ENCODE data around the gene PRRT2. TPM values are rescaled to one million over a fixed set of nuclear protein-coding genes. Genes with fewer than 3 reads are reported as not detected.
A peak's percentile ranks its signal among the peaks of the same experiment; 100 is the strongest.

The PRRT2 gene
- total and polyA plus RNA-seq, 10 of the 15 experiments (the other 5 are each of a cell fraction or from before 2014, with no cell fraction given), result 0.08 to 0.49 (median 0.12) TPM; not detected in 4

DNA sequence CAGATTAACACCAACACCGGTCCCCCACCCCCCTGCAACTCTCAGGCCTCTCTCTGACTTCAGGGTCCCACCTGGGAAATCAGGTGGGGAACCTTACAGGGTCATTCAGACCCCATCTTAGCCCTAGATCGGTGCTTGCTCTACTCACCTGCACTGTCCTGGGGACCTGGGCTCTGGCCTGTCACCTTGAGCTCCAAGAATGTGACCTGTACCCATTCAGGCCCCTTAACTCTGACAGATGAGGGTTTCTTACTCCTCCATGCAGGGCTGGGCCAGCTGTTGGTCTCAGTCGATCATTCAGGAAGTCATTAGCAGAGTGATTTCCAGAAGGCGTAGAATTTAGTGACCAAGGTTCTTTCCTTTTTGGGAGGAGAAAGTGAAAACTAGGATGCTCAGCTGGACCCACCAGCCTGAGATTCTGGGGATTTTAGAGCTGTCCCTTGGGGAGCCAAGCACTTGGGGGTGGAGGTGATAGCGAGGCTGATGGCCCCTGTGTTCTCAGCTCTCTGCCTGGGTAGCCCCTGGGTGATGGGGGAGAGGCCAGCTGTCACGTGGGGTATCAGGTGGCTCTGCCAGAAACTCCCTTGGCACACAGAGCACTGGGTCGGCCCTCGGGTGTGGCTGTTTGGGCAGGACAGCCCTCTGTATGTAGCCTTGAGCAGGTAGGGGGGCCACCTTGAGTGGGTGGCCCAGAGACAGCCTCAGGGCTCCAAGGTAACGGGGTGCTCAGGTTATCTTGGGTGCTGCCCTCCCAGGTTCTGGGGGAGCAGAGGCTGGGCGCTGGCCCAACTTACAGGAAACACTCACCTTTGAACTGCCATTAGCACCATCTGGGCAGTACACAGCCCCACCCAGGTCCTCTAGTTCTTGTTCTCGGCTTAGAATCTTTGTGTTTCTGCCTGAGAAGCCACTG lies 9.0 kb downstream of the PRRT2 start (continued):
- TF ChIP-seq RAD21 (IDR thresholded peaks at IDR 0.05; ENCODE audit: insufficient read depth, low read depth, low read length) (no peak), CEBPB (IDR thresholded peaks at IDR 0.05; ENCODE audit: borderline replicate concordance in 1 of 2, low read depth in 2 of 2, low read length in 2 of 2) (no peak), BHLHE40 (IDR thresholded peaks at IDR 0.05; ENCODE audit: borderline replicate concordance in 1 of 2, low read depth in 2 of 2, low read length in 1 of 2) (peak in 1 of 2 experiments; percentile 75; a peak in 2 of 4 replicates), SP1 (IDR thresholded peaks at IDR 0.05; ENCODE audit: low read depth, low read length) (no peak), POLR2AphosphoS5 (IDR thresholded peaks at IDR 0.05; ENCODE audit: low read length) (peak; percentile 81), CHD1 (IDR thresholded peaks at IDR 0.05; ENCODE audit: low read depth, low read length) (no peak), RBBP5 (conservative IDR thresholded peaks at IDR 0.05) (no peak), STAT3 (IDR thresholded peaks at IDR 0.05; ENCODE audit: low read depth, low read length) (no peak), KLF5 (IDR thresholded peaks at IDR 0.05; ENCODE audit: partially characterized antibody) (peak; percentile 55), TCF12 (IDR thresholded peaks at IDR 0.05; ENCODE audit: low read depth, low read length) (0 out of 2 replicates have a peak, but pooled peaks have one; percentile 1), ETV6 (conservative IDR thresholded peaks at IDR 0.05 in 1 of 2, IDR thresholded peaks at IDR 0.05 in 1 of 2; ENCODE audit: borderline replicate concordance in 1 of 2, low read depth in 1 of 2) (no peak), SREBF1 (IDR thresholded peaks at IDR 0.05; ENCODE audit: low read length) (no peak)
- TF ChIP-seq, protein P1, sequence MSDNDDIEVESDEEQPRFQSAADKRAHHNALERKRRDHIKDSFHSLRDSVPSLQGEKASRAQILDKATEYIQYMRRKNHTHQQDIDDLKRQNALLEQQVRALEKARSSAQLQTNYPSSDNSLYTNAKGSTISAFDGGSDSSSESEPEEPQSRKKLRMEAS (IDR thresholded peaks at IDR 0.05; ENCODE audit: low read depth, low read length), result peak; percentile 27; the same call in 1 of the 2 replicates
- TF ChIP-seq, protein P2, sequence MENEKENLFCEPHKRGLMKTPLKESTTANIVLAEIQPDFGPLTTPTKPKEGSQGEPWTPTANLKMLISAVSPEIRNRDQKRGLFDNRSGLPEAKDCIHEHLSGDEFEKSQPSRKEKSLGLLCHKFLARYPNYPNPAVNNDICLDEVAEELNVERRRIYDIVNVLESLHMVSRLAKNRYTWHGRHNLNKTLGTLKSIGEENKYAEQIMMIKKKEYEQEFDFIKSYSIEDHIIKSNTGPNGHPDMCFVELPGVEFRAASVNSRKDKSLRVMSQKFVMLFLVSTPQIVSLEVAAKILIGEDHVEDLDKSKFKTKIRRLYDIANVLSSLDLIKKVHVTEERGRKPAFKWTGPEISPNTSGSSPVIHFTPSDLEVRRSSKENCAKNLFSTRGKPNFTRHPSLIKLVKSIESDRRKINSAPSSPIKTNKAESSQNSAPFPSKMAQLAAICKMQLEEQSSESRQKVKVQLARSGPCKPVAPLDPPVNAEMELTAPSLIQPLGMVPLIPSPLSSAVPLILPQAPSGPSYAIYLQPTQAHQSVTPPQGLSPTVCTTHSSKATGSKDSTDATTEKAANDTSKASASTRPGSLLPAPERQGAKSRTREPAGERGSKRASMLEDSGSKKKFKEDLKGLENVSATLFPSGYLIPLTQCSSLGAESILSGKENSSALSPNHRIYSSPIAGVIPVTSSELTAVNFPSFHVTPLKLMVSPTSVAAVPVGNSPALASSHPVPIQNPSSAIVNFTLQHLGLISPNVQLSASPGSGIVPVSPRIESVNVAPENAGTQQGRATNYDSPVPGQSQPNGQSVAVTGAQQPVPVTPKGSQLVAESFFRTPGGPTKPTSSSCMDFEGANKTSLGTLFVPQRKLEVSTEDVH (IDR thresholded peaks at IDR 0.05; ENCODE audit: low read depth, partially characterized antibody), result no peak
- TF ChIP-seq, protein P3, sequence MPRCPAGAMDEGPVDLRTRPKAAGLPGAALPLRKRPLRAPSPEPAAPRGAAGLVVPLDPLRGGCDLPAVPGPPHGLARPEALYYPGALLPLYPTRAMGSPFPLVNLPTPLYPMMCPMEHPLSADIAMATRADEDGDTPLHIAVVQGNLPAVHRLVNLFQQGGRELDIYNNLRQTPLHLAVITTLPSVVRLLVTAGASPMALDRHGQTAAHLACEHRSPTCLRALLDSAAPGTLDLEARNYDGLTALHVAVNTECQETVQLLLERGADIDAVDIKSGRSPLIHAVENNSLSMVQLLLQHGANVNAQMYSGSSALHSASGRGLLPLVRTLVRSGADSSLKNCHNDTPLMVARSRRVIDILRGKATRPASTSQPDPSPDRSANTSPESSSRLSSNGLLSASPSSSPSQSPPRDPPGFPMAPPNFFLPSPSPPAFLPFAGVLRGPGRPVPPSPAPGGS (IDR thresholded peaks at IDR 0.05; ENCODE audit: borderline replicate concordance, insufficient read depth, low read depth, low read length, poor library complexity, severe bottlenecking), result no peak
- TF ChIP-seq, protein P4, sequence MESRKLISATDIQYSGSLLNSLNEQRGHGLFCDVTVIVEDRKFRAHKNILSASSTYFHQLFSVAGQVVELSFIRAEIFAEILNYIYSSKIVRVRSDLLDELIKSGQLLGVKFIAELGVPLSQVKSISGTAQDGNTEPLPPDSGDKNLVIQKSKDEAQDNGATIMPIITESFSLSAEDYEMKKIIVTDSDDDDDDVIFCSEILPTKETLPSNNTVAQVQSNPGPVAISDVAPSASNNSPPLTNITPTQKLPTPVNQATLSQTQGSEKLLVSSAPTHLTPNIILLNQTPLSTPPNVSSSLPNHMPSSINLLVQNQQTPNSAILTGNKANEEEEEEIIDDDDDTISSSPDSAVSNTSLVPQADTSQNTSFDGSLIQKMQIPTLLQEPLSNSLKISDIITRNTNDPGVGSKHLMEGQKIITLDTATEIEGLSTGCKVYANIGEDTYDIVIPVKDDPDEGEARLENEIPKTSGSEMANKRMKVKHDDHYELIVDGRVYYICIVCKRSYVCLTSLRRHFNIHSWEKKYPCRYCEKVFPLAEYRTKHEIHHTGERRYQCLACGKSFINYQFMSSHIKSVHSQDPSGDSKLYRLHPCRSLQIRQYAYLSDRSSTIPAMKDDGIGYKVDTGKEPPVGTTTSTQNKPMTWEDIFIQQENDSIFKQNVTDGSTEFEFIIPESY (IDR thresholded peaks at IDR 0.05), result no peak
- TF ChIP-seq, protein P5, sequence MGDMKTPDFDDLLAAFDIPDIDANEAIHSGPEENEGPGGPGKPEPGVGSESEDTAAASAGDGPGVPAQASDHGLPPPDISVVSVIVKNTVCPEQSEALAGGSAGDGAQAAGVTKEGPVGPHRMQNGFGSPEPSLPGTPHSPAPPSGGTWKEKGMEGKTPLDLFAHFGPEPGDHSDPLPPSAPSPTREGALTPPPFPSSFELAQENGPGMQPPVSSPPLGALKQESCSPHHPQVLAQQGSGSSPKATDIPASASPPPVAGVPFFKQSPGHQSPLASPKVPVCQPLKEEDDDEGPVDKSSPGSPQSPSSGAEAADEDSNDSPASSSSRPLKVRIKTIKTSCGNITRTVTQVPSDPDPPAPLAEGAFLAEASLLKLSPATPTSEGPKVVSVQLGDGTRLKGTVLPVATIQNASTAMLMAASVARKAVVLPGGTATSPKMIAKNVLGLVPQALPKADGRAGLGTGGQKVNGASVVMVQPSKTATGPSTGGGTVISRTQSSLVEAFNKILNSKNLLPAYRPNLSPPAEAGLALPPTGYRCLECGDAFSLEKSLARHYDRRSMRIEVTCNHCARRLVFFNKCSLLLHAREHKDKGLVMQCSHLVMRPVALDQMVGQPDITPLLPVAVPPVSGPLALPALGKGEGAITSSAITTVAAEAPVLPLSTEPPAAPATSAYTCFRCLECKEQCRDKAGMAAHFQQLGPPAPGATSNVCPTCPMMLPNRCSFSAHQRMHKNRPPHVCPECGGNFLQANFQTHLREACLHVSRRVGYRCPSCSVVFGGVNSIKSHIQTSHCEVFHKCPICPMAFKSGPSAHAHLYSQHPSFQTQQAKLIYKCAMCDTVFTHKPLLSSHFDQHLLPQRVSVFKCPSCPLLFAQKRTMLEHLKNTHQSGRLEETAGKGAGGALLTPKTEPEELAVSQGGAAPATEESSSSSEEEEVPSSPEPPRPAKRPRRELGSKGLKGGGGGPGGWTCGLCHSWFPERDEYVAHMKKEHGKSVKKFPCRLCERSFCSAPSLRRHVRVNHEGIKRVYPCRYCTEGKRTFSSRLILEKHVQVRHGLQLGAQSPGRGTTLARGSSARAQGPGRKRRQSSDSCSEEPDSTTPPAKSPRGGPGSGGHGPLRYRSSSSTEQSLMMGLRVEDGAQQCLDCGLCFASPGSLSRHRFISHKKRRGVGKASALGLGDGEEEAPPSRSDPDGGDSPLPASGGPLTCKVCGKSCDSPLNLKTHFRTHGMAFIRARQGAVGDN (IDR thresholded peaks at IDR 0.05), result peak; percentile 57; the same call in 1 of the 2 replicates

Data from GM12878 (cell line).